ENCODE results near the gene RAD51.

Gene RAD51

DNA sequence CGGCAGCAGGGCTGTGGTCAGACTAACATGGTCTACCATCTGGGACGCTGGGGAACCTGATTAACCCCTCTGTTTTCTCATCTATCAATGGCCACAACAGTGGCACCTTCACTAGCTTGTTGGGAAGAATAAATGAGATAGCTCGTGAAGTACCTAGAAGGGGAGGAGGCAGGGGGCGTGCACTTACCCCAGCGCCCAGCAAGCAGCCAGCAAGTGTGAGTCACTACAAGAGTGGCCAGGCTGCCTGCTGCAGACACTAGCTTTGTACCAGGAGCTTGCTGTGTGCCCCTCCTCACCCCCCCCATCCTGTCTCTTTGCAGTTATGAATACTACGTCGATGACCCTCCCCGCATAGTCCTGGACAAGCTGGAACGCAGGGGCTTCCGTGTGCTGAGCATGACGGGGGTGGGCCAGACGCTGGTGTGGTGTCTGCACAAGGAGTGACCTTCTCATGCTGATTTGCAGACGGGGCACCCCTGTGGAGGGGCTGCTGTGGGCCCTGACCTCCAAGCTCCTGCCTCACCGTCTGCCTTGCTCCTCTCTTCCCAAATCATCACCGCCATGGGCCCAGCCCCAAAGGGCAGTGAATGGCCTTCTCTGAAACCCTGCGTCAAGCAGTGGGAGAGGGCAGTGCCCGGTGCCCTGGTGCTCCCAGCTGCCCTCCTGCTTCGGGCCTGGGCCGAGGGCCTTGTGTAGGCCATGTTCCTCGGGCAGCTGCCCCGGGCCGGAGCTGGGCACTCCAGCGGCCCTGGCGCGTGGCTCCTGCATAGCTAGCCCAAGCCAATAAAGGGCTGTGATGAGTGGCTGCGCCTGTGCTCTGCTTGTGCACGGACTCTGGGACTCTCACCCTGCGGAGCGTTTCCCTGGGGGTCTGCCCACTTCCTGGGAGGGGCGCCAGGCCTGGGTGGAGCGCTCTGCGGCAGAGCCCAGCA, 72.2 kb downstream of the RAD51 start:
- H3K4me3 ChIP-seq (ENCODE audit: low read depth, low read length, poor library complexity, severe bottlenecking) = no peak overlapping the region
- no peak for TF ChIP-seq EZH2 (IDR thresholded peaks at IDR 0.05; ENCODE audit: borderline replicate concordance, low read length)
- TF ChIP-seq, protein P1, sequence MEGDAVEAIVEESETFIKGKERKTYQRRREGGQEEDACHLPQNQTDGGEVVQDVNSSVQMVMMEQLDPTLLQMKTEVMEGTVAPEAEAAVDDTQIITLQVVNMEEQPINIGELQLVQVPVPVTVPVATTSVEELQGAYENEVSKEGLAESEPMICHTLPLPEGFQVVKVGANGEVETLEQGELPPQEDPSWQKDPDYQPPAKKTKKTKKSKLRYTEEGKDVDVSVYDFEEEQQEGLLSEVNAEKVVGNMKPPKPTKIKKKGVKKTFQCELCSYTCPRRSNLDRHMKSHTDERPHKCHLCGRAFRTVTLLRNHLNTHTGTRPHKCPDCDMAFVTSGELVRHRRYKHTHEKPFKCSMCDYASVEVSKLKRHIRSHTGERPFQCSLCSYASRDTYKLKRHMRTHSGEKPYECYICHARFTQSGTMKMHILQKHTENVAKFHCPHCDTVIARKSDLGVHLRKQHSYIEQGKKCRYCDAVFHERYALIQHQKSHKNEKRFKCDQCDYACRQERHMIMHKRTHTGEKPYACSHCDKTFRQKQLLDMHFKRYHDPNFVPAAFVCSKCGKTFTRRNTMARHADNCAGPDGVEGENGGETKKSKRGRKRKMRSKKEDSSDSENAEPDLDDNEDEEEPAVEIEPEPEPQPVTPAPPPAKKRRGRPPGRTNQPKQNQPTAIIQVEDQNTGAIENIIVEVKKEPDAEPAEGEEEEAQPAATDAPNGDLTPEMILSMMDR (IDR thresholded peaks at IDR 0.05; ENCODE audit: low read length) = no peak
- peaks cover 13% of the 10 kb centered on the region; the same call in 1 of the 2 replicates for H3K36me3 ChIP-seq (ENCODE audit: insufficient read depth, low read length)
- H3K9me3 ChIP-seq (ENCODE audit: low read length) = no peaks in the 10 kb centered on the region
- H3K79me2 ChIP-seq (ENCODE audit: insufficient read depth, low read length) = no peaks in the 10 kb centered on the region
- H3F3A ChIP-seq (ENCODE audit: insufficient read depth, low read length) = no peaks in the 10 kb centered on the region
- H3K27ac ChIP-seq (ENCODE audit: low read depth, low read length, poor library complexity, severe bottlenecking) = no peak overlapping the region
- no peak overlapping the region for H3K4me2 ChIP-seq (ENCODE audit: low read length)
- H4K20me1 ChIP-seq (ENCODE audit: insufficient read depth, low read length) = no peaks in the 10 kb centered on the region
- no peak overlapping the region for H3K9ac ChIP-seq (ENCODE audit: low read length)
- H3K4me1 ChIP-seq (ENCODE audit: insufficient read depth, low read length, severe bottlenecking) = peaks cover 57% of the 10 kb centered on the region
- no peaks in the 10 kb centered on the region for H3K9me2 ChIP-seq (ENCODE audit: low read depth, low read length)
- no peak overlapping the region for H2AFZ ChIP-seq (ENCODE audit: low read length)
- H3K27me3 ChIP-seq (ENCODE audit: insufficient read depth, low read length) = no peaks in the 10 kb centered on the region

DNA sequence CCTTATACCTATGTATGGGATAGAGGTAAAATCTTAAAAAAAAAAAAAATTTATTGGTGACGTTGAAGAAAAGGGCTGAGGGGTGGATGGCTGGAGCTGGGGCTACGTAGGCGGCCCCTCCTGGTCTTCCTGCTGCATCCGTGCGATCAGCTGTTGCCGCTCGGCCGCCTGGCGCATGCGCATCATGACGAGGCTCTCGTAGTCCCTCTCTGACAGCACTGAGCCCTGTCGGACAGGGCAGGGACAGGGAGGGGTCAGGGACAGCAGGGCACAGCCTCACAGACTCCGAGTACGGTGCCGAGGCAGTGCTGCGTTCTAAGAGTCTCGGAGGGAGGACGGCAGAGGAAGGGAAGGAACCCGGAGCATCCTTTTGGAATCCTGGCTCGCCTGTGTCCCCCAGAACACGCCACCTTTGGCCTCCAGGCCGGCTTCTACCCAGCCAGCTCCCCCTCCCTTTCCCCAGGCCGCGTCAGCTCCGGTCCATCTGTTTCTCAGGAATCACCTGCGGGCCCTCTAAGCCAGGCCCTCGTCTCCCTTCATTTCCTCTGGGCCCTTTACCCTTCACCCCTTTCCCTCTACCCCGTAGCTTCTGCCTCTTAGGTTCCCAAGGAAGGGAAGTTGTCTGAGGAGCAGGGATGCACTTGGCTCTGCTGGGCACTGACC, 73.0 kb downstream of the RAD51 start:
- H4K20me1 ChIP-seq (ENCODE audit: insufficient read depth, low read length) = no peaks in the 10 kb centered on the region
- no peak overlapping the region for H3K4me3 ChIP-seq (ENCODE audit: low read depth, low read length, poor library complexity, severe bottlenecking)
- H3K79me2 ChIP-seq (ENCODE audit: insufficient read depth, low read length) = no peaks in the 10 kb centered on the region
- peak overlapping the region; percentile 89 for H3K27ac ChIP-seq (ENCODE audit: low read depth, low read length, poor library complexity, severe bottlenecking)
- no peaks in the 10 kb centered on the region for H3F3A ChIP-seq (ENCODE audit: insufficient read depth, low read length)
- peaks cover 55% of the 10 kb centered on the region for H3K4me1 ChIP-seq (ENCODE audit: insufficient read depth, low read length, severe bottlenecking)
- H2AFZ ChIP-seq (ENCODE audit: low read length) = no peak overlapping the region
- H3K9ac ChIP-seq (ENCODE audit: low read length) = peak overlapping the region; percentile 45; the same call in 1 of the 2 replicates
- H3K27me3 ChIP-seq (ENCODE audit: insufficient read depth, low read length) = no peaks in the 10 kb centered on the region
- H3K9me2 ChIP-seq (ENCODE audit: low read depth, low read length) = no peaks in the 10 kb centered on the region
- H3K9me3 ChIP-seq (ENCODE audit: low read length) = no peaks in the 10 kb centered on the region
- H3K36me3 ChIP-seq (ENCODE audit: insufficient read depth, low read length) = peaks cover 13% of the 10 kb centered on the region; the same call in 1 of the 2 replicates
- TF ChIP-seq, protein P1 (IDR thresholded peaks at IDR 0.05; ENCODE audit: low read length) = no peak
- TF ChIP-seq EZH2 (IDR thresholded peaks at IDR 0.05; ENCODE audit: borderline replicate concordance, low read length) = no peak
- peak overlapping the region; percentile 43; the same call in 1 of the 2 replicates for H3K4me2 ChIP-seq (ENCODE audit: low read length)

DNA sequence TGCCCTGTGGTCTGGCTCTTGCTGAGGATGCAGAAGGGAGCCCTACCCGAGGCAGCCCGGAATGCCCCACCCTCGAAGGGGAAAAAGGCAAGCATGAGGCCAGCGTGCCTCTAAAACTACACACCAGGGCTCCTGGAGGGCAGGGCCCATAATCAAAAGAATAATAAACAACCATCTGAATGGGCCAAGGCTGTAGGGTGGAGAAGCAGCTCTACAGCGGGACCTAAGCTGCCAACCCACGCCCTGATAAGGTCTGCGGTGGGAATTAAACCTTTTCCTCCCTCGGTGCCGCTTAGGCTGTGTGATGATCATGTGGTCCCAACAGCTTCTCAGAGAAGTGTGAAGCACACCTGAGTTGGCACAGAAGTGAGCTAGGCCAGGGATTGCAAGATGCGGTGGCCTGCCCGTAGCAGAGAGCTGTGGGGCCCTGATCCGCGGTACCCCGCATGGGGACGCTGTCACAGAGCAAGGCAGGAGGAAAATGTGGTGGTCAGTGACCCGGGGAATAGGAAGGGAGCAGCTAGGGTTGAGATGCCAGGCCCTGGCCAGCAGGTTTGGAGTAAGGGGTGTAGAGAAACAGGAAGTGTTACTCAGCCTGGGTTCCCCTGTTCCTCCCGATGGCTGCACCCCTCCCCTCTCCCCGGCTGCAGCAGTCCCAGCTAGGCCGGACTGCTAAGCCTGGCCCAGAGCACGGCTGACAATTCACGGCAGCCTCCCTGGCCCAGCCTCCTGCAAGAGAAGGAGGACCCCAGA, 73.7 kb downstream of the RAD51 start:
- no peak for TF ChIP-seq EZH2 (IDR thresholded peaks at IDR 0.05; ENCODE audit: borderline replicate concordance, low read length)
- TF ChIP-seq, protein P1 (IDR thresholded peaks at IDR 0.05; ENCODE audit: low read length) = peak; percentile 43; the same call in 1 of the 2 replicates
- H3K4me1 ChIP-seq (ENCODE audit: insufficient read depth, low read length, severe bottlenecking) = peaks cover 48% of the 10 kb centered on the region
- H3K36me3 ChIP-seq (ENCODE audit: insufficient read depth, low read length) = peaks cover 13% of the 10 kb centered on the region; the same call in 1 of the 2 replicates
- no peaks in the 10 kb centered on the region for H3K9me2 ChIP-seq (ENCODE audit: low read depth, low read length)
- H3K27ac ChIP-seq (ENCODE audit: low read depth, low read length, poor library complexity, severe bottlenecking) = peak overlapping the region; percentile 89
- no peaks in the 10 kb centered on the region for H3K27me3 ChIP-seq (ENCODE audit: insufficient read depth, low read length)
- no peak overlapping the region for H2AFZ ChIP-seq (ENCODE audit: low read length)
- H3K4me2 ChIP-seq (ENCODE audit: low read length) = peak overlapping the region; percentile 43
- no peaks in the 10 kb centered on the region for H4K20me1 ChIP-seq (ENCODE audit: insufficient read depth, low read length)
- no peaks in the 10 kb centered on the region for H3K9me3 ChIP-seq (ENCODE audit: low read length)
- H3K4me3 ChIP-seq (ENCODE audit: low read depth, low read length, poor library complexity, severe bottlenecking) = peak overlapping the region; percentile 33
- no peaks in the 10 kb centered on the region for H3K79me2 ChIP-seq (ENCODE audit: insufficient read depth, low read length)
- peak overlapping the region; percentile 45; the same call in 1 of the 2 replicates for H3K9ac ChIP-seq (ENCODE audit: low read length)
- no peaks in the 10 kb centered on the region for H3F3A ChIP-seq (ENCODE audit: insufficient read depth, low read length)
